Measurements from ENCODE around the gene PYHIN1.

Gene PYHIN1

DNA sequence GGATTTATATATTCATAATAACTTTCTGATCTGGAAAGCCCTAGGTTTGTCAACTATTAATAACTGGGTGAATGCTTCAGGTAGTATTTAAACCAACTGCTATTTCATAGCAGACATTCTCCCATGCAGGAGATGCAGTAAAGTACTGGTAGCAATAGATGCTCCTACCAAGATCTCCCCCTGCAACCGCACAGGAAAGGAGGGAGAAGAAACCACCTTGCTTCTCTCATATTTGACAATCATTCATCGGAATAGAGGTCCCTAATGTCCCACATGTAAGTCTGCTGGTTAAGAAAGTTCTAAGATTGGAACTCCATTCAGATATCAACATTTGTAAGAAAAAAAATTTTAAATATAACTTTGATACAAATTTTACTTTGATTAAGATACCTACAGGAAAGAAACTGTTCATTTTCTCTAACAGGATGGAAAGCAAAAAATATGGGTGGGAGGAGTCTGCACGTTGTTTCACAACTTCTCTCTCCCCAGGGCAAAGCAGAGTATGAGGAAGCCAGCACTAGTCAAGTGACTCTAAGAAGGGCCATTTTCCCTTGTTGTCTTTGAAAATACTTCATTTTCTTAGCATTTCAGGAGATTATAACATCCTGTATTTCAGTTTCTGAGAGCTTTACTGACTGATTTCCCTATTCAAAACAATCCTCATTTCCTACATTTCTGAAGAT lies at the start of gene PYHIN1:
Gene PYHIN1 (plus strand): TSS at position 498 of the 683 bp plus-strand sequence. CDS start 5,359 bp downstream, outside the sequence.
- no peak for DNase-seq (ENCODE audit: low spot score)

DNA sequence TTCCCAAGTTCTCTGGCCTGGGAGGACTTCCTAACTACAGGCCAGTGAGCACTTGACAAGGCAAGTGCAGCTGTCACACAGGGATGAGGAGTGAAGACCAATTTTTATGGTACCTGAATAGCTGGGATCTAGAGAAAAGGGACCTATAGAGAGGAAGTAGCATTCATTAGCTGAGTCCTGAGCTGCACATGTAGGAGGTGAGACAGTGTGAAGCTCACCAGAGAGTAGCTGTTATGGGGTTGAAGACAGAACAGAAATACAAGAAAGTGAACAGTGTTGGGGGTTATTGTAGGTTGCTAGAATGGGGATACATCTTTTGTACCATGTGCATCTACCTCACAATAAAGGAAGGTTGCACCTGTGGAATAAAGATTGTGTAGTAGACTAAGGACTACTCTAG lies 37.7 kb upstream of the PYHIN1 start:
- DNase-seq (ENCODE audit: low spot score): no peak

DNA sequence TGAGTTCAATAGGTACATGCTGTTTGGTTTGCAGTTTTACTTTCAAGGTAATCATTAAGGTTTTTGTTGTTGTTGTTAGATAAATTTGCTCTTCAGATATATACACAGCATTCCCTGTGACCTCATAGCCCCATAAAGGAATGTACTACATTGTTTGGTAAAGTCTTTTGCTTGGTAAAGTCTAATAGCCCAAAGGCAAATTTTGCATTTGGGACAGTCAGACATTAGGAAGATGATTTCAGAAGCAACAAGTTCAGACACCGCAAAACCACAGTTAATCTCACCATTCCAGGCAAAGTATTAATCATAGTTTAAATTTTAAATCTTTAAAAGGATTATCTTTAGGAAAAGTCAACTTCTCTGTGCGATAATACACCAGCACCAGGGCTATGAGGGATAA lies 32.6 kb upstream of the PYHIN1 start:
- DNase-seq (ENCODE audit: low spot score): no peak

DNA sequence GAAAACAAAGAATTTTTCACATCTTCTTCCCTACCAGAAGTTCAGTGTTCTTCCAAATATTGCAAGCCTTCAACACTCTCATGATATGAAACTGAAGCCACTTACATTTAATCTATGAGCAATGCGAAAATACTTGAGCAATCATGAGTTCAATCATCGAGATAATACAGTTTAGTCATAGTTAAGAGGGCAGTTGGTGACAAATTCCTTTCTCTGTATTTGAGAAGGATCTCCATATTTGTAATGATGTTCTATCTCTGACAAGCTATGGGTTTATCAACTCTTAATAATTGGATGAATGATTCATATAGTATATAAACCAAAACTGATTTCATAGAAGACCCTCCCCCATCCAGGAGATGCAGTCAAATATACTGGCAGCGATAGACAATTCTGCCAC lies 29.7 kb upstream of the PYHIN1 start:
- no peak for DNase-seq (ENCODE audit: low spot score)

DNA sequence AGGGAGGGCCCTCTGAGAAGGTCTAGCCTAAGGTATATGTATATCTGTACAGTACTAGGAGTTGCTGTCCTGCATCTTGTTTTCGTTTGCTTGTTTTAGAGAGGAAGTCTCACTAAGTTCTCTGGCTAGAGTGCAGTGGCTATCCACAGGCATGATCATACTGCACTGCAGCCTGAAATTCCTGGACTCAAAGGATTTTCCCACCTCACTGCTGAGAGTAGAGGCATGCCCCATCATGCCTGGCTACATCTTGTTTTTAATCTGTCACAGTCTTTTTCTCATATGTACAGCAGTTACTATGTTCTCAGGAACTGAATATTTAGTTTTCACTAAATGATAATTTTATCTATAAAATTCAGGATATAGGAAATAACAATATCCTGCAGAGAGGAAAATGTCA lies 15.3 kb upstream of the PYHIN1 start:
- DNase-seq (ENCODE audit: low spot score): no peak

DNA sequence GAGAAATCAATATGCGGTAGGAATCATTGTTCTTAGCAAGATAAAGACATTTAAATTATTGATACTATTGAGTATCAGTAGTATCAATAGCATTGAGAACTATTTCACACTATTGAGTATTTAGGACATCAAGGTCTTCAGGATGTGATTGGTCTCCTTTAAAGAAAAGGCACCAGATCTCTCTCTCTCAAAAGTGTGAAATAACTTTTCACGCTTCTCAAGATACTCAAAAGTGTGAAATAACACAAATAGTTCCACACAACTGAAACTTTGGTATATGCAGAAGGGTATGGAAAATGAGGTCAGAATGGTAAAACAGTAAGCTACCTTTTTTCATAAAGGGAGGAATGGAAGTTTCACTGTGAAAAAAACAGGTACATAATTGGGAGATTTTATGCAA lies 6.7 kb upstream of the PYHIN1 start:
- no peak for DNase-seq (ENCODE audit: low spot score)

DNA sequence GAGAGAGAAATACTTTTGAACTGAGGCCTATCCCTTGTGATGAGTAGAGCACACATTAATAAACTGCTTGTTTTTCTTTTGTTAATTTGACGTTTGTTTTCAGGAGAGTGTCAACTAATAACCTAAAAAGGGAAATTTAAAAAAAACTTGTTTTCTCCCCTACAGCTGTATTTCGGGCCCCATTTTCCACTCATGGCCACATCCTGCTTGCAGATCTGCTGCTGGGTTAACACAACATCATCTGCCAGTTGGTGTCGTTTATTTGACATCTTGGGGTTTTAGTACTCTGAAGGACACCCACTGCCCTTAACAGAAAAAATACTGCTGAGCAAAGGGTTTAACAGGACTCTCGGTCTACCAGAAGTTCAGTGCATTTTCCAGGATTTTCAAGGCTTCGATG lies 848 bp upstream of the PYHIN1 start:
- no peak for DNase-seq (ENCODE audit: low spot score)

DNA sequence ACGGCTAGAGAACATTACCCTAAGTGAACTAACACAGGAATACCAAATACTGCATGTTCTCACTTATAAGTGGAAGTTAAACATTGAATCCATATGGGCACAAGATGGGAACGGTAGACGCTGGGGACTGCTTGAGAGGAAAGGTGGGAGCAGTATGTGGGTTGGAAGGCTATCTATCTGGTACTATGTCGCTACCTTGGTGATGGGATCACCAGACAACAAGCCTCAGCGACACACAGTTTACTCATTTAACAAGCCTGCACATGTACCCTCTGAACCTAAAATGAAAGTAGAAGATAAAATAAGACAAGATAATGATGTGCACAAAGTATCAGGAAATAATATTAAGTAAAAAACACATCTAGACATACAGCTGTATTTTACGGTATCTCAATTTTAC lies 819 bp downstream of the PYHIN1 start:
- DNase-seq (ENCODE audit: low spot score): no peak

DNA sequence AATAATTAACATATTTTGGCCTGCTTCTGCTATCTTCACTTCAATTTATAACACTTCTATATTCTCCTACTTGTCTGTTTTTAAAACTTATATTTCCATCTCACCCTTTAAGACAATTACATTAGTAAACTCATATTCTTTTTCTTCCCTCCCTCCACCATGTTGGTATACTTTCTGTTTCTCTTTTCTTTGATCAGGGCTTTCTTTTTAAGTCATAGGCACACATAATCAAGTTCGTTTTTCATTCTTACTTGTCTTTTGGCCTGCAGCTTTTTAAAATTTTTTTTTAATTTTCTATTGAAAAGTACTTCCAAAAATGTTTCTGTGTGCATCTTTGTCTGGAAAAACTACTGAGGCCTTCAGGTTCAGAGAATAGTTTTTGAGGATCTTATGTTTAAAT lies 2.3 kb downstream of the PYHIN1 start:
- DNase-seq (ENCODE audit: low spot score): no peak

DNA sequence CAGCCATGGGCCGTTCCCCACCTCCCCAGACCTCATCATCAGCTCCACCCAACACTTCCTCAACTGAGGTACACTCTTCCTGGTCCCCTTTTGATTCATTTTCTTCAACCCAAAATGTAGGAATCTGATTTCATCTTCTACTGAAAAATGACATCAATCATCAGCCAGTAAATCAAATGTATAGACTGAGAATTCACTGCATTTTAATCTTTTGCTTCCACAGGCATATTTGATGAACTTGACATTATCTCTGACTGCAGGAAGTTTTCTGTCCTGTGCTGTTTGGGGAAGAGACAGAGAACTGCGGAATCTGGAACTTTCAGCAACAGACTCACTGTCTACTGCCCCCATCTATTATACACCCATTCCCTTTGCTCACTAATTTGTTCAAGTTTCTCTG lies 7.8 kb downstream of the PYHIN1 start:
- no peak for DNase-seq (ENCODE audit: low spot score)

DNA sequence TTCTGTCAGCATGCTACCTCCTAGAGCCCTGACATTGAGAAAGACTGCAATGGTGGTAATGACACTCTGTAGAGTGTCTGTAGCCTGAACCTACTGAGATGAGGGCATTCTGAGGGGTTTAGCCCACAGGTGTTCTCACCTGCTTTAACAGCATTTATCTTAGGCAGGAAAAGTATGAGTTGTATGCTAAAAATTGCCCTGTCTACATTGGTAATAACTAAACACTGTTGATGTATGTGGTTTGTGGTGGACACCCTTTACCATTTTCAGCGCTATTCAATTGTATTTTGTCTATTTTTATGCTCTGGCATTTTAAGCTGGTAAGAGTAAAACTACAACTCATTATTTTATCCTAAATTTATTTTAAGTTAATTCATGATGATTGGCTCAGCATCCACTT lies 10.0 kb downstream of the PYHIN1 start:
- DNase-seq (ENCODE audit: low spot score): no peak

DNA sequence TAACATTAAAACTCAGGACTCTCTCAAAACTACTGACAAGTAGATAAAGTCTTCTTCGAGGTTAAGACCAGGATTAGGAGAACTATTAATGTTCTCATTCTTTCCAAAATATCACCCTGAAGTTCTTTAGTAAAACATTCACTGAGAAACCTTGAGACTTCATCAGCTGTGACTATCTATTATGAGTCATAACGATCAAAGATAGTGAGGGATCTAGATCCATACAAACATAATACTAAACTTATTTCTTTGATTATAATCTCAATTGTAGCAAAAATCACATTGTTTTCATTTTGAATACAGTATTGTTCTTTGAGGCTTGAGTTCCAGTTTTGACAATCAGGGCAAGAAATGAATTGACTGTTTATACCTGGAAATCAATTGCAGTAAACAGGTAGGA lies 11.1 kb downstream of the PYHIN1 start:
- no peak for DNase-seq (ENCODE audit: low spot score)

DNA sequence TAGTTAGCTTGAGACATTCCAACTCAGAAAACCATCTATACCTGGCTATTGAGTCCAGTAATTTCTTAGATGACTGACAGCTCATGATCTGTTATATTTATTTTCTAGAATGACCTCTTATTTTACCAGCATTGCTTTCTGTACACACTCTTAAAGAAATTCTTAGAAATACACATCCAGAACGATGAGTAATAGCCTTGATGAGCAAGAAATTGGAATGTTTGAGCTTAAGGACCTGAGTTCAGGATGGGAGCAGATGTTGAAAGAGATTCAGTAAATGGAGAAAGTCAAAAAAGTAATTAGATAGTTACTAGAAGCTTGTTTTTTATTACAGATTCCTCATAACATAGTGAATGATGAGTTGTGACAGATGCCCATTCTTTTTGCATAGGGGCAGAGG lies 11.7 kb downstream of the PYHIN1 start:
- no peak for DNase-seq (ENCODE audit: low spot score)

DNA sequence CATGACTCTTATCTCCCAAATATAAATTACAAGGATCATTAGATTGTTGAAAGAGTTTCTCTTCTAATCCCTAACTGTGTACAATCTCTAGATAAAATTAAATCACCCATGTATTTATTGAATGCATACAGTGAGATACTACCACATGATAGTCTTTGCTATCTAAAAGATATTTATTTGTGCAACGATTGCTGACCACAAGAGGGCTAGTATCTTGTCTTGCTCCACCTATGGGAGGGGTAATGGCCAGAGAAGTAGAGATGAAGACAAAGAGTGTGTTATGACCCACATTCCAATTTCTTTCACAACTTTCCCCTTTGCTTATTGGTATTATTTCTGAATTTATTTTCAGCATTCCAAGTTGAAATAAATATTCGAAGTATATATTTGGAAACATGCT lies 13.7 kb downstream of the PYHIN1 start:
- no peak for DNase-seq (ENCODE audit: low spot score)

DNA sequence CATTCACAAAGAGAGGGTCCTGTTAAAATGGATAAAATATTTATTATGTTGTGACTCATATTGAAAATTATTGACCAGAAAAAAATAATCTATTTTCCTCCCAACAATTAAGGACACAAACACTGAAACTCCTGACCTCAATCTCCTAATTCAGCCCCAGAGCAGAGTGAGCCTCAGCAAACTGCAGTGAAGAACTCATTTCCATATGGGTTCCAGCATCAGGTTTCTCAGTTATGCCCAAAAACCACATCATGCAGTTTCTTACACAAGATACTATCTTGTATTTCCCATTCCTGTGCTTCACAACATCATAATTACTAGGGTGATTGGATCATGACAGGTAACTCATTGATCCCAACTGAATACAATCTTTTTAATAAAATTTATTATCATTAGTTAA lies 15.4 kb downstream of the PYHIN1 start:
- no peak for DNase-seq (ENCODE audit: low spot score)

DNA sequence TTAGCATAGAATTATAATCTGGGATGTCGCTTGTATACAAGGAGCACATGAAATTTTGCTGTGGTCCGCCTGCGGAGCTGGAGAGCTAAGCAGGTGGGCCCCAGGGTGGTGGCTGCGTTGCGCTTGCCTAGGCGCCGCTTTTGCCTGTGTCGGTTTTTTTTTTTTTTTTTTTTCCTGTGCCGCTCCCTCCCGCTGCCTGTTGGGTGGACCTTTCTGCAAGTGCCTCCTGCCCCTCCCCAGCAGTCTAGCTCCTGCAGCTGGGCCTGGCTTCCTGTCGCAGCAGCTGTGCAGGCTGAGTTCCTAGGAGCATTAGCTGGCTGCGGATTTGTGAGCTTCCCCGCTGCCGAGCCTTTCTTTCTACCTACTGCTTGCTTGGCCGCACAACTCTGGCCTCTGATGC lies 20.6 kb downstream of the PYHIN1 start:
- DNase-seq (ENCODE audit: low spot score): no peak

DNA sequence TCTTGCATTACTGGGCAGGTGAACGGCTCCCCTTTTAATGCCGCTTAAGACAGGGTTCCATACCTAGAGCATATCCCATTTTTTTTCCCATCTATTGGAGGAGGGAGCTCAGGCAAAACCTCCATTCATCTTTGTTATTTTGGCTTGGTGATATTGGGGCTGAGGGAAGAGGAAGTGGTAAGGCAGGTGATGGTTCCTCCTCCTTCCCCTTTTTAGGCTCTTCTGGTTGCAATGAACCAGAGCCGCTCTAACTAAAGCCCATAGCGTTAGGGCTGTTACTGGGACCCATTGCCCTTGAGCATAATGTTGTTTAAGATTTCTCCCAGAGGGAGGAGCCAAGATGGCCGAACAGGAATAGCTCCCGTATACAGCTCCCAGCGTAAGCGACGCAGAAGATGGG lies 21.1 kb downstream of the PYHIN1 start:
- DNase-seq (ENCODE audit: low spot score): no peak

DNA sequence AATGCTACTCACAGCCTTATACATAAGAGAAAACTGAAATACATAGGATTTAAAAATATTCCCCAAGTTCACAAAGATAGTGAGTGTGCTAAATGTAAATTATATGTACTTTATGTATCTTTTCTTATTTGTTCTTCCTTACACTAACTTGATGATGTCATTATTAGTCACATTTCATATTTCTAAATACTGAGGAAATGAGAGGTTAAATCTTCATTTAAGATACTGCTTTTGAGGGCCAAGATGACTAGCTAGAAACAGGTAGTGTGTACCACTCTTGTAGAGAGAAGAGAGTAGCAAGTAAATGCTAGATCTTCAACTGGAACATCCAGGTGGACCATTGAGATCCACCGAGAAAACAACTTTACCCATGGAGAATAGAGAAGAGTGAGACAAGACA lies 29.8 kb downstream of the PYHIN1 start:
- DNase-seq (ENCODE audit: low spot score): no peak

DNA sequence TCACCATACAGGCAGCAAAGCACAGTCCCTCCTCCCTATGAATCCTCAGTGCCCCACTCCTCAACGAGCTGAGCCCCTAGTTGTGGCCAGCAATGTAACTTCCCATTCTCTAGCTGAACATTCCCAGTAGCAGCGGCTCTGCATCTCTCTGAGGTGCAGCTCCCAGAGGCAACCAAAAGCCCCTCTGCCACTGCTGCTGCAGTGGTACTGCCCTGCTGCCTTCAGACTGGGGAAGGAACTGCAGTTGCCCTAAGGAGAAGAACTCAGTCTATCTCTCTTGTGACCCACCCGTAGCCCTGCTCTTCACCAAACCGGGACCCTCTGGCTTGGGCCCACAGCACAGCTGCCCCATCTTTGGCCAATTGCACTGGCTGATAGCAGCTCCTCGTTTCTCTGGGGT lies 31.6 kb downstream of the PYHIN1 start:
- no peak for DNase-seq (ENCODE audit: low spot score)

DNA sequence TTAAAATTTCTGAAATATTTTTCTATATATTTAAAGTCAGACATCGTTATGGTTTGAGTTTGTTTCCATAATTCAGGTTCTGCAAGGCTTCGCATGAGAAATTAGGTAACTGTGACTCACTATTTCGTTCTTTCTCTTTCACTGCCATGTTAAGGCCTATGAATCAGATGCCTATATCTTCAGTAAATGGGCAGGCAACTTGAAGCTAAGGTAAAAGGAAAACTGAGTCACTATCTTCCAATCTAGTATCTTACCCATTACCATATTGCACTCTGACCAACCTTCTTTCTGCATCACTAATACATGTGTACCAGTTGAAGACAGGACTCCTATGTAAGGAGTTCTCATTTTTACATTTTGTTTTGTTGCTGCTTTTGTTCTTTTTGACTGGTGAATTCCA lies 37.8 kb downstream of the PYHIN1 start:
- no peak for DNase-seq (ENCODE audit: low spot score)

DNA sequence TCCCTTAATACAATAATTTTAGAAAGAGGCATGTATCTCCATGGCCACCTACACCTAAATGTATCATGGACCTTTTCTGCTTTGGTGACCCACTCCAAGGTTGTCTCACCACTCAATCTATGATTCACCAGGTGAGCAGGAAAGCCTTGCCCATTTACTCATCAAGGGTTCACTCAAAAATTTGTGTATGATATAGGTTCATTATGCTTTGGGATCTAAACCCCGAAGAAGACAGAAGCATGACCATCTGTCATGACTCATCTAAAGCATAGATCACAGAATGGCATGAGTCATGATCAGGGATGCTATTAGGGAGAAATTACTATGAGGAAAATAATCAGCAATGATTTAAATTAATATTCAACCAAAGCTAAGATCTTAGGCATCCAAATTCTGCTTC lies 38.5 kb downstream of the PYHIN1 start:
- no peak for DNase-seq (ENCODE audit: low spot score)

DNA sequence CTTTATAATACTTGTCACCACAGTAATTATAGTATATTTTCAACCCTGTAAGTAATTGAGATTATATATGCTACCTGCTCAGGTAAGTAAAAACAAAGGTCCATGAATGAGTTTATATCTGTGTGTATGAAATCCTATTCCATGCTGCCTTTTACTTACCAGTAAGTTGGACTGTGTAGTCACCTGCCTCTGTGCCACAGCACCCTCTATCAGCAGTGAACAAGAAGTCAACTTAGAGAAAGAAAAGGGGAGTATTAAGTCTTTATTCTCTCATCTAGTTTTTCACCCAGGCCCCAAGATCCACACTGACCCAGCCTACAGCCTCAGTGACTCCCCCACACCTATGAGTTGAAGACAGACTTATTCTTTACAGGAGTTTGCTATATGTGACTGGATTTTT lies 41.5 kb downstream of the PYHIN1 start:
- DNase-seq (ENCODE audit: low spot score): no peak

DNA sequence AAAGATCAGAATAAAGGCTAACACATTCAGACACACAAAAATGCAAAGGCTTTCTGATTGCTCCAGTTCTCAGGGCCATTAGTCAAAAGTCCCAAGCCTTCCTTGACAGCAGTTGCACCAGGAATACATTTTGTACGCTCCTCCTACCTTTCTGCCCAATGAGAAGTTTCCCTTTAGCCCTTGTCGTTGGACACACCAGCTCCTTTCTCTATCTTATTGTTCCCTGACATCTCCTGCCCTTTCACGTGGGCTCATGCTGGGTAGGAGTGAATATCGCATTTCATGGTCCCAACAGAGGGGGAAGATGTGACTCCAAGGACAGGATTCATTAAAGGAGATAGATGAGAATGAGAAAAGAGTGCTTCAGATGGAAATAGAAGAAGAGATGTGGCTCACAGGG lies 44.9 kb downstream of the PYHIN1 start:
- DNase-seq (ENCODE audit: low spot score): no peak

DNA sequence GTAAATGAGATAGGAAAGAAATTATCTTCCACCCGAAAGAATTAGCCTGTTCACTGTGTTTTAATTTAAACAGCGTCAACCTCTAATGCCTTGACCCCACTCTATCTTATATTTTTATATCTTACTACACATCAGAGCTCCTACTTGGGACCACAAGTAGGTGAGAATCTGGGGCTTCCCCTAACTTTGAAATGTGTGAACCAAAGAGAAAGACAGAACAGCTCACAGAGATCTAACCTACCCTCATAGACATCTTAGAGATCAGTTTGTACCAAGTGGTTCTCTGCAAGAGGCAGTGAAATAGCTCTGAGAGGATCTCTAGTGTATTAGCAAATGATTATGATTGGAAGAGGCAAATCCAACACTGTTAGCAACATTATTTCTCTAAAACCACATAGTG lies 47.4 kb downstream of the PYHIN1 start:
- no peak for DNase-seq (ENCODE audit: low spot score)

DNA sequence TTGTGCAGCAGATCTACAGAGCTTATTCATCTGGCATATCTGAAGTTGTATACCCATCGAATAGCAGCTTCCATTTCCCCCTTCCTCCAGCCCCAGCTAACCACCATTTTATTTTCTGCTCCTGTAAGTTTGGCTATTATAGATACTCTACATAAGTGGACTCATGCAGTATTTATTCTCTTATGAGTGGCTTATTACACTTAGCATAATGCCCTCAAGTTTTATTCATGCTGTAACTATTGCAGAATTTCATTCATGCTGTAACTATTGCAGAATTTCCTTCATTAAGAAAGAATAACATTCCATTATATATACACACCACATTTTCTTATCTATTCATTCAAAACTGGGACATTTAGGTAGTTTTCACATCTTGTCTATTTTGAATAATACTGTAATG lies 47.9 kb downstream of the PYHIN1 start:
- DNase-seq (ENCODE audit: low spot score): no peak

All from AG08395 (cell line).